ENCODE results near the gene NKAPL. TPM values are rescaled to one million over a fixed set of nuclear protein-coding genes. Genes with fewer than 3 reads are reported as not detected.

The NKAPL gene
- total and polyA plus RNA-seq, 2 of the 13 experiments (the other 11 are each of a cell fraction or from before 2014, with no cell fraction given), result not detected

DNA sequence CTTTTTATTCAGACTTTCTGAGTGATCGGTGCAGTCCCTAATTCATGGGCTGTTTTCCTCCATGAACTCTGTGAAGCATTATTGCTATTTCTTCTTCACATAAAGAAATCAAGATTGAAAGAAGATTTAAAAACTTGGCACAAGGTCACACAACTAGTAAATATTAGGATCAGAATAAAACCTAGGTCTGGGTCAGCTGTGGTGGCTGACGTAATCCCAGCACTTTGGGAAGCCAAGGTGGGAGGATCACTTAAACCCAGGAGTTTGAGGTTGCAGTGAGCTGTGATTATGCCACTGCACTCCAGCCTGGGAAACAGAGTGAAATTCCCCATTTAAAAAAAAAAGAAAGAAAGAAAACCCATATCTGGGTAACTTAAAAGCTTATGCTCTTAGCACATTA is 32.6 kb upstream of the NKAPL start:
- no peak overlapping the region; the same call in 1 of the 2 replicates for H3K9ac ChIP-seq (ENCODE audit: insufficient read depth, low read depth, low read length)
- peak overlapping the region; percentile 98 for H3K4me2 ChIP-seq (ENCODE audit: low read depth, low read length)
- H3K27ac ChIP-seq (ENCODE audit: extremely low read length, insufficient read depth, low read length), result no peak overlapping the region
- in situ Hi-C loops (cut with HindIII; ENCODE audit: extremely low pct_ligation_motif_present, low pct_unique_long_range_greater_than_20kb) (no loop called here), intact Hi-C loops (cut with micrococcal nuclease; ENCODE audit: unreplicated experiment) (loop anchor here (5.0 kb wide), 1 partner anchor 64 kb away; no protein-coding TSS in a partner anchor)
- ChIA-PET POLR2A (interaction anchor here (0.7 to 2.5 kb wide), 3 partner anchors 8 to 85 kb away, joined by 3 to 8 read pairs (median 6); partner anchors contain the start of genes ZKSCAN4 and ZKSCAN8), CTCF (ENCODE audit: low intra/inter-chr PET ratio, low total read pairs) (no interaction called here)
- no peaks in the 10 kb centered on the region; the same call in 1 of the 2 replicates for H4K20me1 ChIP-seq (ENCODE audit: insufficient read depth, low read length)
- no peak for FAIRE-seq
- peaks cover 10% of the 10 kb centered on the region for H3K79me2 ChIP-seq (ENCODE audit: insufficient read depth, low read length)
- peak overlapping the region in 1 of 3 experiments; percentile 99; a peak in 2 of 6 replicates for H3K4me3 ChIP-seq (replicated peaks in 1 of 3; ENCODE audit: insufficient read depth in 1 of 3, low read depth in 2 of 3, low read length in 3 of 3)
- H3K36me3 ChIP-seq (replicated peaks in 1 of 2; ENCODE audit: control insufficient read depth in 1 of 2, insufficient read depth in 2 of 2, low read length in 2 of 2), result peaks cover 12 to 34% of the 10 kb centered on the region in 2 experiments
- no peak for TF ChIP-seq MZF1 (CRISPR knock-in tag; IDR thresholded peaks at IDR 0.05; ENCODE audit: borderline replicate concordance)
- TF ChIP-seq, protein P1, sequence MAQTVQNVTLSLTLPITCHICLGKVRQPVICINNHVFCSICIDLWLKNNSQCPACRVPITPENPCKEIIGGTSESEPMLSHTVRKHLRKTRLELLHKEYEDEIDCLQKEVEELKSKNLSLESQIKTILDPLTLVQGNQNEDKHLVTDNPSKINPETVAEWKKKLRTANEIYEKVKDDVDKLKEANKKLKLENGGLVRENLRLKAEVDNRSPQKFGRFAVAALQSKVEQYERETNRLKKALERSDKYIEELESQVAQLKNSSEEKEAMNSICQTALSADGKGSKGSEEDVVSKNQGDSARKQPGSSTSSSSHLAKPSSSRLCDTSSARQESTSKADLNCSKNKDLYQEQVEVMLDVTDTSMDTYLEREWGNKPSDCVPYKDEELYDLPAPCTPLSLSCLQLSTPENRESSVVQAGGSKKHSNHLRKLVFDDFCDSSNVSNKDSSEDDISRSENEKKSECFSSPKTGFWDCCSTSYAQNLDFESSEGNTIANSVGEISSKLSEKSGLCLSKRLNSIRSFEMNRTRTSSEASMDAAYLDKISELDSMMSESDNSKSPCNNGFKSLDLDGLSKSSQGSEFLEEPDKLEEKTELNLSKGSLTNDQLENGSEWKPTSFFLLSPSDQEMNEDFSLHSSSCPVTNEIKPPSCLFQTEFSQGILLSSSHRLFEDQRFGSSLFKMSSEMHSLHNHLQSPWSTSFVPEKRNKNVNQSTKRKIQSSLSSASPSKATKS (CRISPR knock-in tag; IDR thresholded peaks at IDR 0.05), result no peak
- no peak for TF ChIP-seq FOXO1 (CRISPR knock-in tag; IDR thresholded peaks at IDR 0.05)
- no peak for TF ChIP-seq KLF16 (CRISPR knock-in tag; IDR thresholded peaks at IDR 0.05)
- TF ChIP-seq FOXP1 (IDR thresholded peaks at IDR 0.05), result no peak
- no peak for TF ChIP-seq FOXP1 (CRISPR knock-in tag; IDR thresholded peaks at IDR 0.05)
- TF ChIP-seq FOXM1 (CRISPR knock-in tag; IDR thresholded peaks at IDR 0.05), result no peak
- TF ChIP-seq, protein P2, sequence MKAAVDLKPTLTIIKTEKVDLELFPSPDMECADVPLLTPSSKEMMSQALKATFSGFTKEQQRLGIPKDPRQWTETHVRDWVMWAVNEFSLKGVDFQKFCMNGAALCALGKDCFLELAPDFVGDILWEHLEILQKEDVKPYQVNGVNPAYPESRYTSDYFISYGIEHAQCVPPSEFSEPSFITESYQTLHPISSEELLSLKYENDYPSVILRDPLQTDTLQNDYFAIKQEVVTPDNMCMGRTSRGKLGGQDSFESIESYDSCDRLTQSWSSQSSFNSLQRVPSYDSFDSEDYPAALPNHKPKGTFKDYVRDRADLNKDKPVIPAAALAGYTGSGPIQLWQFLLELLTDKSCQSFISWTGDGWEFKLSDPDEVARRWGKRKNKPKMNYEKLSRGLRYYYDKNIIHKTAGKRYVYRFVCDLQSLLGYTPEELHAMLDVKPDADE (CRISPR knock-in tag; IDR thresholded peaks at IDR 0.05), result no peak
- DNase-seq (ENCODE audit: low spot score), result no peak
- no peaks in the 10 kb centered on the region for H3K9me3 ChIP-seq (ENCODE audit: low read length)
- H2AFZ ChIP-seq (ENCODE audit: low read length), result no peak overlapping the region
- BruUV-seq (replicated peaks), result no TSS peak
- ATAC-seq, result no peak
- H3K4me1 ChIP-seq (ENCODE audit: insufficient read depth, low read length), result peaks cover 17% of the 10 kb centered on the region
- 95% methylated on average over 2 of the region's 2 CpGs for WGBS (ENCODE audit: low lambda C conversion rate)
- no peaks in the 10 kb centered on the region; a peak in 1 of 5 replicates for H3K27me3 ChIP-seq (ENCODE audit: control insufficient read depth in 1 of 2, insufficient read depth in 2 of 2, low read length in 2 of 2)

Data from HepG2 (cell line).